Measurements from ENCODE around the gene PARP2. TPM values are rescaled to one million over a fixed set of nuclear protein-coding genes. Genes with fewer than 3 reads are reported as not detected.

Gene PARP2, protein sequence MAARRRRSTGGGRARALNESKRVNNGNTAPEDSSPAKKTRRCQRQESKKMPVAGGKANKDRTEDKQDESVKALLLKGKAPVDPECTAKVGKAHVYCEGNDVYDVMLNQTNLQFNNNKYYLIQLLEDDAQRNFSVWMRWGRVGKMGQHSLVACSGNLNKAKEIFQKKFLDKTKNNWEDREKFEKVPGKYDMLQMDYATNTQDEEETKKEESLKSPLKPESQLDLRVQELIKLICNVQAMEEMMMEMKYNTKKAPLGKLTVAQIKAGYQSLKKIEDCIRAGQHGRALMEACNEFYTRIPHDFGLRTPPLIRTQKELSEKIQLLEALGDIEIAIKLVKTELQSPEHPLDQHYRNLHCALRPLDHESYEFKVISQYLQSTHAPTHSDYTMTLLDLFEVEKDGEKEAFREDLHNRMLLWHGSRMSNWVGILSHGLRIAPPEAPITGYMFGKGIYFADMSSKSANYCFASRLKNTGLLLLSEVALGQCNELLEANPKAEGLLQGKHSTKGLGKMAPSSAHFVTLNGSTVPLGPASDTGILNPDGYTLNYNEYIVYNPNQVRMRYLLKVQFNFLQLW
- 10 to 100 TPM in 3 of 4 donors, 1 to 10 TPM in 1; 7.7 to 39.6 (median 14.2) TPM for total RNA-seq

DNA sequence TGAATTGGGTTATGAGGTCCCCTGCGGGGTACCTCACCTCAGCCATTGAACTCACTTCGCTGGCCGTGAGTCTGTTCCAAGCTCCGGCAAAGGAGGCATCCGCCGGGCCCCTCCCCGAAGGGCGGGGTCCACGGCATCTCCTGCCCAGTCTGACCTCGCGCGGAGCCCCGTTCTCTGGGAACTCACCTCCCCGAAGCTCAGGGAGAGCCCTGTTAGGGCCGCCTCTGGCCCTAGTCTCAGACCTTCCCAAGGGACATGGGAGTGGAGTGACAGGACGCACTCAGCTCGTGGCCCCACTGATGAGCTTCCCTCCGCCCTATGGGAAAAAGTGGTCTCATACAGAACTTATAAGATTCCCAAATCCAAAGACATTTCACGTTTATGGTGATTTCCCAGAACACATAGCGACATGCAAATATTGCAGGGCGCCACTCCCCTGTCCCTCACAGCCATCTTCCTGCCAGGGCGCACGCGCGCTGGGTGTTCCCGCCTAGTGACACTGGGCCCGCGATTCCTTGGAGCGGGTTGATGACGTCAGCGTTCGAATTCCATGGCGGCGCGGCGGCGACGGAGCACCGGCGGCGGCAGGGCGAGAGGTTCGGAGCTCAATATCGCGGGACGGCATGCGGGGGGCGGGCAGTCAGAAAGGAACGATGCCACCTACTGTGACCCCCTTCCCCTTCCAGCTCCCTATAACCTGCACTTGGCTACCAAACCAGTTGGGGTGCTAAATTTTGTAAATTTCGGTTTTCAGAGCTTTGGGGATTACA, at the start of gene PARP2:
PARP2 (plus strand) TSS at position 544 of the 770 bp plus-strand sequence; CDS start at position 551, 7 bp downstream.
- H3K4me3 ChIP-seq = peak within 1 kb of the TSS; percentile 66 to 80 (median 71)
- no peaks in the 10 kb centered on the region for H3K27me3 ChIP-seq
- peak; percentile 92 to 97 (median 96) for DNase-seq
- no peaks in the 10 kb centered on the region for H3K9me3 ChIP-seq
- H3K4me1 ChIP-seq = peaks cover 0 to 5% (median 0%) of the 10 kb centered on the region in 4 donors
- peaks cover 0 to 7% (median 0%) of the 10 kb centered on the region in 3 donors for H3K36me3 ChIP-seq
- H3K27ac ChIP-seq = peak within 1 kb of the TSS; percentile 89 to 94 (median 90)
- TF ChIP-seq CTCF (IDR thresholded peaks at IDR 0.05) = peak in 2 of 6 experiments; percentile 7 to 16
- peak; percentile 94 to 99 for TF ChIP-seq POLR2A (IDR thresholded peaks at IDR 0.05)

GRCh38 chr14:20294636-20295035, 48.8 kb upstream of the PARP2 start:
- no peak overlapping the region for H3K4me3 ChIP-seq
- no peak overlapping the region for H3K27ac ChIP-seq
- TF ChIP-seq POLR2A (IDR thresholded peaks at IDR 0.05) (no peak), CTCF (IDR thresholded peaks at IDR 0.05) (no peak)
- DNase-seq = no peak
- H3K27me3 ChIP-seq = no peaks in the 10 kb centered on the region
- H3K9me3 ChIP-seq = no peaks in the 10 kb centered on the region
- no peaks in the 10 kb centered on the region for H3K4me1 ChIP-seq
- peaks cover 0 to 93% (median 0%) of the 10 kb centered on the region in 3 donors for H3K36me3 ChIP-seq

GRCh38 chr14:20295067-20295466, 48.4 kb upstream of the PARP2 start:
- no peak for DNase-seq
- Histone ChIP-seq H3K9me3 (no peaks in the 10 kb centered on the region), H3K4me3 (no peak overlapping the region), H3K27me3 (no peaks in the 10 kb centered on the region), H3K4me1 (no peaks in the 10 kb centered on the region), H3K27ac (no peak overlapping the region), H3K36me3 (peaks cover 0 to 93% (median 0%) of the 10 kb centered on the region in 3 donors)
- TF ChIP-seq POLR2A (IDR thresholded peaks at IDR 0.05) (no peak), CTCF (IDR thresholded peaks at IDR 0.05) (no peak)

GRCh38 chr14:20302042-20302755, 41.2 kb upstream of the PARP2 start:
- no peaks in the 10 kb centered on the region for H3K9me3 ChIP-seq
- no peak overlapping the region for H3K27ac ChIP-seq
- H3K36me3 ChIP-seq = peaks cover 0 to 44% (median 0%) of the 10 kb centered on the region in 3 donors
- H3K4me1 ChIP-seq = peaks cover 0 to 6% (median 4%) of the 10 kb centered on the region in 4 donors
- no peak for DNase-seq
- H3K4me3 ChIP-seq = no peak overlapping the region
- TF ChIP-seq CTCF (IDR thresholded peaks at IDR 0.05) (no peak), POLR2A (IDR thresholded peaks at IDR 0.05) (no peak)
- H3K27me3 ChIP-seq = no peaks in the 10 kb centered on the region
